Fibroblast of mammary gland (primary cell): ENCODE data around the gene AHNAK.

Source experiments
- DNase-seq: peaks from one replicate; pipeline ENCODE4 v3.0.0-alpha.2; 2010; ENCODE audit warnings: low read depth
- H3K4me3 ChIP-seq: 2 replicates; pipeline ENCODE4 v1.5.1; 2011; ENCODE audit warnings: low read depth, mild to moderate bottlenecking, low read length, moderate library complexity; ENCODE audit not compliant: control insufficient read depth
- CTCF ChIP-seq: conservative IDR thresholded peaks from 2 replicates; pipeline ENCODE4 v1.5.1; 2011; ENCODE audit warnings: low read depth, low read length, inconsistent platforms; ENCODE audit not compliant: control insufficient read depth, insufficient read depth

Gene AHNAK

GRCh38 chr11:62546929-62547625 lies 471 bp upstream of the AHNAK start:
- peak overlapping the region; percentile 98 for H3K4me3 ChIP-seq
- TF ChIP-seq CTCF: no peak
- peak; percentile 64 for DNase-seq

- DNase-seq: peak; percentile 93
- H3K4me3 ChIP-seq: peak overlapping the region; percentile 98
- TF ChIP-seq CTCF: no peak
Measured at GRCh38 chr11:62545437-62546243, 966 bp downstream of the AHNAK start.

- H3K4me3 ChIP-seq: peak overlapping the region; percentile 98
- TF ChIP-seq CTCF: no peak
- no peak for DNase-seq
Measured at GRCh38 chr11:62544581-62545436, 1.8 kb downstream of the AHNAK start.

GRCh38 chr11:62543680-62544444 lies 2.7 kb downstream of the AHNAK start:
- TF ChIP-seq CTCF: no peak
- DNase-seq: no peak
- H3K4me3 ChIP-seq: peak overlapping the region; percentile 98

- H3K4me3 ChIP-seq: peak overlapping the region; percentile 98
- peak; percentile 86 for DNase-seq
- TF ChIP-seq CTCF: peak; percentile 88
Measured at GRCh38 chr11:62542750-62543567, 3.6 kb downstream of the AHNAK start.
